Measurements from ENCODE around the gene RNF180. TPM values are rescaled to one million over a fixed set of nuclear protein-coding genes. Genes with fewer than 3 reads are reported as not detected.

Gene RNF180
- total and polyA plus RNA-seq, 2 of the 8 experiments (the other 6 are each of a cell fraction or from before 2014, with no cell fraction given), result 0.39 to 2.3 TPM

DNA sequence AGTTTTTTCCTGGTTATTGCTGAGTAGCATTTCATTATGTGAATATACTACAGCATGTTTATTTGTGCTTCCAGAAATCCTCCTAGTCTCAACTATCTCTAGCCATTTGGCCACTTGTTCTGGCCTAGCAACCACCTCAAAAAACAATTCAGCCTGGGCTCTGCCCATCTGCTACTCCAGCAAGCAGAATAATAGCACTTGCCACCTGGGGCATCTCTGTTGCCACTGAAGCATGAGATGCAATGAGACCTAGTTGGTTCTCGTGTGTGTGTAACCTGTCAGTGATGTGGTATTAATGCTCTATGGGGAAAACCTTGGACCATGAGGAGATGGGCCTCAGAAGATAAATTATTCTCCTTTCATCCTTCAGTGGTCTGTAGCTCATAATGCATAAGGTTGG is 129.5 kb downstream of the RNF180 start:
- H3K9ac ChIP-seq (replicated peaks in 1 of 4; ENCODE audit: extremely low read depth in 1 of 4, low read depth in 3 of 4, low read length in 3 of 4), result no peak overlapping the region
- 84% methylated on average over 1 of the region's 1 CpG; no CpG with 5 or more reads in 1 of the 2 experiments for WGBS, 2 experiments (ENCODE audit: extremely low coverage in 1 of 2, insufficient coverage in 1 of 2, insufficient read length in 1 of 2, insufficient replicate concordance in 2 of 2, low coverage in 1 of 2, low lambda C conversion rate in 2 of 2, missing lambda C conversion rate in 1 of 2)
- no peak overlapping the region for H2BK12ac ChIP-seq (ENCODE audit: low read depth, low read length)
- no peaks in the 10 kb centered on the region for H3K36me3 ChIP-seq (ENCODE audit: control insufficient read depth in 2 of 4, insufficient read depth in 4 of 4, low read length in 3 of 4)
- H3K14ac ChIP-seq (ENCODE audit: insufficient read length), result no peak overlapping the region
- no peak overlapping the region for H2AK5ac ChIP-seq (ENCODE audit: low read depth, low read length)
- no peak overlapping the region for H4K8ac ChIP-seq (ENCODE audit: extremely low read depth, insufficient read depth, low read length)
- H3K23ac ChIP-seq (ENCODE audit: insufficient read length), result no peak overlapping the region
- no peaks in the 10 kb centered on the region for H3K23me2 ChIP-seq (ENCODE audit: low read depth, low read length)
- no peak overlapping the region for H3K4me3 ChIP-seq (ENCODE audit: extremely low read depth in 1 of 4, insufficient read depth in 2 of 4, low read depth in 3 of 4, low read length in 4 of 4)
- no peaks in the 10 kb centered on the region for H3K9me3 ChIP-seq (ENCODE audit: insufficient read depth in 2 of 2, low read depth in 1 of 2, low read length in 1 of 2)
- no peak overlapping the region for H2BK5ac ChIP-seq (ENCODE audit: low read depth, low read length)
- H2BK20ac ChIP-seq (ENCODE audit: low read length), result no peak overlapping the region
- H3K27me3 ChIP-seq (replicated peaks in 1 of 4; ENCODE audit: control insufficient read depth in 3 of 4, extremely low read depth in 1 of 4, insufficient read depth in 3 of 4, low read length in 3 of 4), result no peaks in the 10 kb centered on the region
- H2AFZ ChIP-seq (ENCODE audit: low read length), result no peak overlapping the region
- no peaks in the 10 kb centered on the region for H3K4me1 ChIP-seq (replicated peaks in 1 of 4; ENCODE audit: control insufficient read depth in 3 of 4, insufficient read depth in 4 of 4, low read length in 3 of 4)
- ChIA-PET POLR2A (ENCODE audit: partially characterized antibody) (no interaction called here), CTCF (ENCODE audit: partially characterized antibody) (no interaction called here)
- no peak overlapping the region for H3K56ac ChIP-seq (replicated peaks; ENCODE audit: insufficient read length, low read depth, low read length)
- H3K27ac ChIP-seq (ENCODE audit: low read depth, low read length), result no peak overlapping the region
- H3K4ac ChIP-seq (replicated peaks; ENCODE audit: insufficient read length, low read depth, low read length), result no peak overlapping the region
- no peaks in the 10 kb centered on the region for H4K20me1 ChIP-seq (replicated peaks in 1 of 2; ENCODE audit: control insufficient read depth in 1 of 2, insufficient read depth in 2 of 2, low read length in 2 of 2)
- no peaks in the 10 kb centered on the region for H3K79me2 ChIP-seq (ENCODE audit: control insufficient read depth in 1 of 2, insufficient read depth in 2 of 2, low read length in 2 of 2)
- FAIRE-seq (no peak), DNase-seq (ENCODE audit: low read depth in 1 of 2, low spot score in 2 of 2) (no peak)
- H2BK15ac ChIP-seq (ENCODE audit: low read length), result no peak overlapping the region
- H4K5ac ChIP-seq (ENCODE audit: insufficient read length, low read depth, low read length), result no peak overlapping the region
- no peaks in the 10 kb centered on the region for H3K79me1 ChIP-seq (ENCODE audit: low read depth, low read length)
- no peak overlapping the region for H3K4me2 ChIP-seq (ENCODE audit: insufficient read depth in 1 of 2, low read depth in 2 of 2, low read length in 2 of 2)
- no peak overlapping the region for H4K91ac ChIP-seq (replicated peaks; ENCODE audit: insufficient read length, low read length)
- H2BK120ac ChIP-seq (replicated peaks; ENCODE audit: low read depth, low read length), result no peak overlapping the region
- H3K18ac ChIP-seq (ENCODE audit: extremely low read depth, low read length), result no peak overlapping the region
- no peak for TF ChIP-seq SIN3A (conservative IDR thresholded peaks at IDR 0.05 in 1 of 2, IDR thresholded peaks at IDR 0.05 in 1 of 2; ENCODE audit: low read depth in 1 of 2, low read length in 2 of 2)
- TF ChIP-seq CBX5 (IDR thresholded peaks at IDR 0.05; ENCODE audit: low read depth, low read length), result no peak
- no peak for TF ChIP-seq SIX5 (IDR thresholded peaks at IDR 0.05; ENCODE audit: low read depth, low read length)
- TF ChIP-seq BACH1 (IDR thresholded peaks at IDR 0.05; ENCODE audit: low read length), result no peak
- no peak for TF ChIP-seq YY1 (IDR thresholded peaks at IDR 0.05; ENCODE audit: low read depth, low read length)
- TF ChIP-seq TBP (IDR thresholded peaks at IDR 0.05; ENCODE audit: low read depth, low read length), result no peak
- TF ChIP-seq POLR2AphosphoS5 (IDR thresholded peaks at IDR 0.05; ENCODE audit: low read depth, low read length), result no peak
